HL-60 (cell line): ENCODE measurements around the gene TMPRSS3.

Experiments
- DNase-seq, 2 experiments: peaks; one replicate each; pipeline ENCODE4 v3.0.0-alpha.2; 2010 to 2020; ENCODE audit warnings: low read depth in 1 of 2, low spot score in 1 of 2
- H3K27ac ChIP-seq: fragments of 250-450 bp; sonication (Bioruptor Pico); replicated peaks from 2 replicates; pipeline ENCODE4 v1.5.1; 2020; ENCODE audit warnings: mild to moderate bottlenecking, moderate library complexity
- H3K27me3 ChIP-seq: fragments of 250-450 bp; sonication (Bioruptor Pico); 2 replicates; pipeline ENCODE4 v1.5.1; 2021; ENCODE audit warnings: mild to moderate bottlenecking, moderate library complexity; ENCODE audit not compliant: insufficient read depth, poor library complexity, severe bottlenecking
- H3K4me3 ChIP-seq: replicated peaks from 2 replicates; pipeline ENCODE4 v1.5.1; 2011; ENCODE audit warnings: mild to moderate bottlenecking, control low read depth, low read length; ENCODE audit not compliant: insufficient read depth
- CTCF ChIP-seq: IDR thresholded peaks from one replicate; pipeline ENCODE4 v1.5.1; 2011; ENCODE audit warnings: low read length, control low read depth, inconsistent platforms; ENCODE audit not compliant: insufficient read depth
- GABPA ChIP-seq: IDR thresholded peaks from 2 replicates; pipeline ENCODE4 v1.6.1; 2012; ENCODE audit warnings: low read depth
- POLR2AphosphoS5 ChIP-seq: IDR thresholded peaks from 2 replicates; pipeline ENCODE4 v1.6.1; 2012; ENCODE audit warnings: low read depth
- SPI1 ChIP-seq: IDR thresholded peaks from 2 replicates; pipeline ENCODE4 v1.6.1; 2012; ENCODE audit warnings: low read depth, mild to moderate bottlenecking, borderline replicate concordance
- TF ChIP-seq, protein P1 (sequence below): IDR thresholded peaks from 2 replicates; pipeline ENCODE4 v1.6.1; 2012; ENCODE audit warnings: low read depth; ENCODE audit not compliant: insufficient replicate concordance

The TMPRSS3 gene

GRCh38 chr21:42401820-42402251 is 6.0 kb upstream of the TMPRSS3 start:
- Histone ChIP-seq H3K4me3 (no peak overlapping the region), H3K27ac (no peak overlapping the region), H3K27me3 (no peaks in the 10 kb centered on the region)
- no peak for DNase-seq
- TF ChIP-seq GABPA = no peak
- no peak for TF ChIP-seq SPI1
- TF ChIP-seq, protein P1, sequence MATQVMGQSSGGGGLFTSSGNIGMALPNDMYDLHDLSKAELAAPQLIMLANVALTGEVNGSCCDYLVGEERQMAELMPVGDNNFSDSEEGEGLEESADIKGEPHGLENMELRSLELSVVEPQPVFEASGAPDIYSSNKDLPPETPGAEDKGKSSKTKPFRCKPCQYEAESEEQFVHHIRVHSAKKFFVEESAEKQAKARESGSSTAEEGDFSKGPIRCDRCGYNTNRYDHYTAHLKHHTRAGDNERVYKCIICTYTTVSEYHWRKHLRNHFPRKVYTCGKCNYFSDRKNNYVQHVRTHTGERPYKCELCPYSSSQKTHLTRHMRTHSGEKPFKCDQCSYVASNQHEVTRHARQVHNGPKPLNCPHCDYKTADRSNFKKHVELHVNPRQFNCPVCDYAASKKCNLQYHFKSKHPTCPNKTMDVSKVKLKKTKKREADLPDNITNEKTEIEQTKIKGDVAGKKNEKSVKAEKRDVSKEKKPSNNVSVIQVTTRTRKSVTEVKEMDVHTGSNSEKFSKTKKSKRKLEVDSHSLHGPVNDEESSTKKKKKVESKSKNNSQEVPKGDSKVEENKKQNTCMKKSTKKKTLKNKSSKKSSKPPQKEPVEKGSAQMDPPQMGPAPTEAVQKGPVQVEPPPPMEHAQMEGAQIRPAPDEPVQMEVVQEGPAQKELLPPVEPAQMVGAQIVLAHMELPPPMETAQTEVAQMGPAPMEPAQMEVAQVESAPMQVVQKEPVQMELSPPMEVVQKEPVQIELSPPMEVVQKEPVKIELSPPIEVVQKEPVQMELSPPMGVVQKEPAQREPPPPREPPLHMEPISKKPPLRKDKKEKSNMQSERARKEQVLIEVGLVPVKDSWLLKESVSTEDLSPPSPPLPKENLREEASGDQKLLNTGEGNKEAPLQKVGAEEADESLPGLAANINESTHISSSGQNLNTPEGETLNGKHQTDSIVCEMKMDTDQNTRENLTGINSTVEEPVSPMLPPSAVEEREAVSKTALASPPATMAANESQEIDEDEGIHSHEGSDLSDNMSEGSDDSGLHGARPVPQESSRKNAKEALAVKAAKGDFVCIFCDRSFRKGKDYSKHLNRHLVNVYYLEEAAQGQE = no peak
- no peak for TF ChIP-seq POLR2AphosphoS5
- no peak for TF ChIP-seq CTCF

DNA sequence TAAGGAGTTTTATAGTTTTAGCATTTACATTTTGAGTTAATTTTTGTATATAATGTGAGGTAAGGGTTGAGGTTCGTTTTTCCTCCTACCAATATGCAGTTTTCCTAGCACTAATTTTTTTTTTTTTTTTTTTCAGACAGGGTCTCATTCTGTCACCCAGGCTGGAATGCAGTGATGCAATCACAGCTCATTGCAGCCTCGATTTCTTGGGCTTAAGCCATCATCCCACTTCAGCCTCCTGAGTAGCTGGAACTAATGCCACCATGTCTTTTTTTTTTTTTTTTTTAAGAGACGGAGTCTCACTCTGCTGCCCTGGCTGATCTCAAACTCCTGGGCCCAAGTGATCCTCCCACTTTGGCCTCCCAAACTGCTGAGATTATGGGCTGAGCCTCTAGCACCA is 5.3 kb upstream of the TMPRSS3 start:
- no peak for DNase-seq

DNA sequence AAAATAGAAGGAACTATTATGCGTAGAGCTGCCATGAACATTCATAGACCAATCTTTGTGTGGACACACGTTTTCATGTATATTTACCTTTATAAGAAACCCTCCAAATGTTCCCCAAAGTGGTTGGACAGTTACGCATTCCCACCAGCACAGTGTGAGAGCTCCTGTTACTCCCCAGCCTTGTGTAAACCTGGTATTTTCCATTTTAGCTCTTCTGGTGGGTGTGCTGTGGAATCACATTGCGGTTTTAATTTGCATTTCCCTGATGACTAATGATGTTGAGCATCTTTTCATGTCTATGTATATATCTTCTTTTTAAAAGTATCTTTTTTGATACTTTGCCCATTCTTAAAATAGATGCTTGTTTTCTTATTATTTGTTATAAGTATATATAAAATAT is 4.7 kb upstream of the TMPRSS3 start:
- no peak overlapping the region for H3K4me3 ChIP-seq
- no peaks in the 10 kb centered on the region for H3K27me3 ChIP-seq
- TF ChIP-seq, protein P1 = no peak
- TF ChIP-seq SPI1 = no peak
- no peak for DNase-seq
- no peak overlapping the region for H3K27ac ChIP-seq

More for the DNA sequence above, 5.3 kb upstream of the TMPRSS3 start:
- H3K4me3 ChIP-seq = no peak overlapping the region
- TF ChIP-seq SPI1 = no peak
- no peak for TF ChIP-seq CTCF
- TF ChIP-seq, protein P1 = no peak
- TF ChIP-seq GABPA = no peak
- TF ChIP-seq POLR2AphosphoS5 = no peak
- H3K27me3 ChIP-seq = no peaks in the 10 kb centered on the region
- no peak overlapping the region for H3K27ac ChIP-seq
